H1 (cell line): Measurements from ENCODE around the gene IRF2BP2. TPM values are rescaled to one million over a fixed set of nuclear protein-coding genes. Genes with fewer than 3 reads are reported as not detected.

Experiments used
- CHD1 ChIP-seq: IDR thresholded peaks from 2 replicates; pipeline ENCODE4 v1.6.1; 2012; ENCODE audit warnings: low read depth, low read length, improper control_type of control experiment
- RBBP5 ChIP-seq: IDR thresholded peaks from 2 replicates; pipeline ENCODE4 v1.7.1; 2012; ENCODE audit warnings: low read depth, mild to moderate bottlenecking, inconsistent platforms, low read length, moderate library complexity, borderline replicate concordance
- TCF12 ChIP-seq: IDR thresholded peaks from 2 replicates; pipeline ENCODE4 v1.6.1; 2011; ENCODE audit warnings: low read depth, mild to moderate bottlenecking, low read length
- polyA plus RNA-seq, 7 experiments: library from polyadenylated mRNA; depleted of rRNA in 3 of 7; stranded (reverse) in 5 of 7; unstranded in 2 of 7; fragments of >200 nt in 5 of 7; fragments of 200-250 nt in 2 of 7; gene quantifications; 1 replicate in 5 of 7; 2 replicates in 1 of 7; 4 replicates in 1 of 7; pipeline versions ENCODE4 v1.2.1 to v1.2.3, GENCODE V29; 2011 to 2013; ENCODE audit warnings: missing spikeins in 2 of 7, mixed read lengths in 2 of 7
- total RNA-seq: library from RNA; stranded (reverse); fragmentation: NEBNext Ultra II Directional; extraction: Animal tissue kit (Norgen Biotek cat#: 25700); gene quantifications from 2 replicates; pipeline ENCODE4 v1.2.1, GENCODE V29; 2021

The IRF2BP2 gene
- total and polyA plus RNA-seq, 2 of the 8 experiments (the other 6 are each of a cell fraction or from before 2014, with no cell fraction given) = 24.9 to 67.5 TPM

DNA sequence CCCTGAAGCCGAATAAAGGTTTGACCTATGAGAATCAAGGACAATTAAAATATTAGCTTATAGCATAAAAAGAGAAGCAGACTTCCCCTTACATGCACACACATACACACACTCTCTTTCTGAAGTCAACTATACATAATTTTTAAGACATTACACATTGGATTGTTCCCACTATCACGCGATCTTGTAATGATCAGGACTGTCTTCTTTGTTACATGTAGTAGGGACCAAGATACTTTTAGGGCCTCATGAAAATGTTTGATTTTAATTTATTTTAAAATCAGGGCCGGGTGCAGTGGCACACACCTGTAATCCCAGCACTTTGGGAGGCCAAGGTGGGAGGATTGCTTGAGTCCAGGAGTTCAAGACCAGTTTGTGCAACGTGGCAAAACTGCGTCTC, 16.4 kb upstream of the IRF2BP2 start (continued):
- TF ChIP-seq RBBP5 (no peak), CHD1 (no peak), TCF12 (no peak)
